OCI-LY3 (cell line): ENCODE measurements around the gene NUBPL.

Source experiments
- CTCF ChIP-seq: fragments of 200-600, 300-600 bp; sonication (generic); IDR thresholded peaks from 2 replicates; pipeline ENCODE4 v1.5.1; 2014; ENCODE audit warnings: antibody characterized with exemption, low read length, low read depth
- EZH2phosphoT487 ChIP-seq: fragments of 200-600 bp; shearing (Covaris generic); IDR thresholded peaks from 2 replicates; pipeline ENCODE4 v1.6.1; 2018; ENCODE audit warnings: antibody characterized with exemption, mixed run types, low read depth

GRCh38 chr14:31716208-31716607, 155.0 kb downstream of the NUBPL start:
- TF ChIP-seq CTCF, result no peak
- no peak for TF ChIP-seq EZH2phosphoT487
